Activated CD4-positive, CD25-positive, alpha-beta regulatory T cell treated with anti-CD3 and anti-CD28 coated beads, Interleukin-2, amount 50 U/mL, for 72 hours (primary cell): ENCODE data around the gene MAGOH.

Experiments used
- DNase-seq: peaks from one replicate; pipeline ENCODE4 v3.0.0; 2021

MAGOH gene

DNA sequence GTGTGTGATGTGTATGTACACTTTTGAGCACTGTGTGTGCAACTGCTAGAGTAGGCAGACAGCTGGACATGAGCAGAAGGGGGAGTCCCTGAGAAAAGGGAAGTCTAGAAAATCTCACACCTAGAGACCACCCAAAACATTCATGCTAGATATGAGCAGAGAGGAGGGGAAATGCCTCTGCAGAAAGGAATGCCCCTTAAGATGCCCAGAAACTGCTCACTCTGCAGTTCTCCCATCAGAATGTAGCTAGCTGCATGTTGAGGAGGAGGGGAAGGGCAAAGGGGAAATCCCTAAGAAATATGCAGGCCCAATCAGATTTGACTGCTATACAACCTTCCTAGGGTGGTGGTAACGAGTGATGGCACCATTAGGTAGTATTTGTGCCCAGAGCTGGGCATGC, 31.8 kb upstream of the MAGOH start:
- DNase-seq = no peak

DNA sequence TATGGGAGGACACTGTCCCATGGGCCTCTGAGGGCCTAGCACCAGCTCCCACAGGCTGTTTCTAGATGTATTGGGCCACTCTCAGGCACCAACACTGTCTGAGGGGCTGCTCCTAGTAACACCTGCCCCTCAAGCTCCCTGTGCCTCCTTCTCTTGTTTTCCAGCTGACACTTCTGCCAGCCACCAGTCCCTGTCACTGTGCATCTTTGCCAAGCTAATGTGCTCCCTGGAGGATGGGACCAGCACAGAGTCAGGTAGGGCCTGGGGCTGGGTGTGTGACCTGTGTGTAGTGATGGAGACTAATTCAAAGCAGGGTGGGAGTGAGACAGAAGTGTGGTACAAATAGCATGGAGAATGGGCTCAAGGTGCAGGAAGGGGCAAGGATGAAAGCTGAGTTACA, 29.4 kb upstream of the MAGOH start:
- no peak for DNase-seq

DNA sequence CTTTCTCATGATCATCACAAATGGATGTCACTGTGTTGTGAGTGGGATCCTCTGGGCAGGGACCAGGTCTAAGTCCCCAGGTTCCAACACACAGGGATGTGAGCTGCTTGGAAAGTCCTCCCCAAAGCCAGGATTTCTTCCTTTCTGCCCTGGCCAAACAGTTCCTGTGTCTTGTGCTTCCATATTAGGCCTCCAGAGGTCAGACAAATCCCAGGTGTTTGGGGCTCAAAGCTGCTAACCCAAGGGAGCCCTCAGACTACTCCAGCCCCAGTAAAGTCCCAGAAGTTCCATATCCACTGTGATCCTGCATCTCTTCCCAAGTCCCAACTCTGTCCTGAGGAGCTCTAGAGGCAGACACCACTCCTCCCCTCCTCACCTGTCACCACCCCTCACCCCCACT, 27.7 kb upstream of the MAGOH start:
- DNase-seq = no peak

DNA sequence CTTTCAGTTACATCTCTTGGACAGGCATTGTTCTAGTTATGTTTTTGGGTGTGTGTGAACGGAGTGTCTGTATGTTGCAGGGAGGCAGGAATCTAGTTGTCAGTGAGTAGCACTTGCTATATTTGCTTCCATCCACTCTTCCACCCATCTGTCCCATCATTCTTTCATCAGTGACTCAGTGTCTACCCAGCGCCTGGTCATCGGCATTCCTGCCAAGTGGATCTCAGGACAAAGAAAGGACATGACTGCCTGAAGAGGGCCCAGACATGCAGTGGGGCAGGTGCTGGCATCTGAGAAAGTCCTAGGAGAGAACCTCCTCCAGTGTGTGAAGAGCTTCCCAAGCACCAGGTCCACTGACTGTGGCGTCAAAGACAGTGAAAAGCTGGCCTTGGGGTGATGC, 27.3 kb upstream of the MAGOH start:
- no peak for DNase-seq

DNA sequence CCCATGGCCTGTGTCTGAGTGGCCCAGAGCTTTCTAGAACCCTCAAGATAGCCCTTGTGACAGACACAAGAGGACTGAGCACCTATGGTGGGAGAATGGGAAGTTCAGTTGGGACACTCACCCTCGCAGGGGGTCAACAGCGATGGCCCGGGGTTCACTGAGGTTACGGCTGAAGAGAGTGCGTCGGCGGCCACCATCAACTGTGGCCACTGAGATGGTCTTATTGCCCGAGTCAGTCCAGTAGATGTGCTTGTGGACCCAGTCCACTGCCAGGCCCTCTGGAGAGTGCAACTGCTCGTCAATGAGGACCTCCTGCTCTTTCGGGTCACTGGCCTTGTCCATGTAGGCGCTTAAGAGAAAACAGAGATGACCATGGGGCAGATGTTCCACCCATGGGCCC, 25.7 kb upstream of the MAGOH start:
- no peak for DNase-seq

DNA sequence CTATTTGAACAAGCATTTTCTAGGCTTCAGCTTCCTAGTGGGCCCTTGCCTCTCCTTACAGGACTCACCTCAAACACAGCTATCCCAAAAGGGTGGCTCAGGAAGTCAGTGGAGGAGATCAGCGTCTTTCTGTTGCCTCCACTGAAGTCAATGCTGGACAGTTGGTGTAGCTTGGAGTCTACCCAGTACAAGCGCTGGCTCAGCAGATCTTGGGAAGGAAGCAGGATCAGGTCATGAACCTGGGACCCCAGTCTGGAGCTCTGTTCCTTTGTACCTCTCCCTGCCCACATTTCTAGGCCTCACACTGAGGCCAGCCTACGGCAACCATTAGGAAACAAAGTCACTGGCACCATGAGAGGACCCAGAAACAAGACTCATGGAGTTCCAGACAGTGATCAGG, 23.7 kb upstream of the MAGOH start:
- no peak for DNase-seq

DNA sequence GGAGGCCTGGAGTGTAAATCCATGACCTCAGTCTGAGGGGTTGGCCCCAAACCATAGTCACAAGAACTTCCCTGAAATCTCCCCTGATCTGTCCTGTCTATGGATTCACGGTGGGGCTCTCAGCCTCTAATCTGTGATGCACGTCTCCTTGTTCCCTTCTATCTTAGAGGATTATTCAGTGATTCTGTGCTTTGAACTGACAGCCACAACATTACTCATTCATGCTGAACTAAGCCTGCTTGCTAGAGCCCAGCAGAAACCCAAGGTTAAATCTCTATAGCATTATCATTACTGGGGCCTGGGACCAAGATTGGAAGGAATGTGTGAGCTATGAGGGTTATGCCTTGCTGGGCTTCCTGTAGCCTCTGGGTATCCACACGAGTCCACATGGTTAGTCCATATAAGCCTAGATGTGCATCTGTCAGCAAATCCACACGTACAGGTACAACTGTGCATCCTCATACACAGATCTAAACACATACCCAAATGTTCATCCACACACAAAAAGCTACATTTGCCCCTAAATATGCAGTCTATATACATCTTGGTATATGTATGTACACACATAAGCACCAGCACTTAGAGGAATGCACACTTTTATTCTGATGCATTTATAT, 22.4 kb upstream of the MAGOH start:
- no peak for DNase-seq

DNA sequence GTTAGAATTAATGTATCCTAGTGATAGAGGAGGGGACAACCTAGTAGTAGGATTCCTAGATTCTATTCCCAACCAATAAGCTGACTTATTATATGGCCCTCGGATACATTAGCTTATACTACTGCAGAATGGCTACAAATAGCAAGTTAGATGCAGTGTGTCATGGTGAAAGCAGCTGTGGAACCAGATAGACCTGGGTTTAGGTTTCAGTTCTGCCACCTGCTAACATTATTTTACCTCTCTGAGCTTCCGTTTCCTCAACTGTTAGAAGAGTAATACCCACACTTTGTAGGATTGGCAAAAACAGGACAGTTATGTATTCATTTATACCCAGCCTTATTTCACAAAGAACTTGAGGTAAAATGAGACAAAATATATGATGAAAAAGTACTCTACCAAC, 21.6 kb upstream of the MAGOH start:
- DNase-seq = no peak

DNA sequence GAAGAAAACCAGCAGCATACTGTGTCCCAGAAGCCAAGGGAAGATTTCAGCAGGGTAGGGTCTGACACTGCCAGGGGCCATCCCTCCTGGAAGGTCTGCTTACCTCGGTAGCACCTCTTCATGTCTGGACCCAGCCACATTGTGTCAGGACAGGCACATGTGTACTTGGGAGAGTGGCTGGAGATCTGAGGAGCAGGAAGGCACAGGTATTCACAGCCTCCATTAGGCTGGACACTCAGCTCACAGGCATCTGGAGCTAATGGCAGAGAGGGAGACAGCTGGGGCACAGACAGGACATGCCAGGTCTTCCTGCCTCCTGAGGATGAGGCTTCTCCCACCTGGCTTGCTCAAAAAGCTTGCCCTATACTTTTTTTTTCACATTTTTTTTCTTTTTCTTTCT, 19.9 kb upstream of the MAGOH start:
- no peak for DNase-seq

DNA sequence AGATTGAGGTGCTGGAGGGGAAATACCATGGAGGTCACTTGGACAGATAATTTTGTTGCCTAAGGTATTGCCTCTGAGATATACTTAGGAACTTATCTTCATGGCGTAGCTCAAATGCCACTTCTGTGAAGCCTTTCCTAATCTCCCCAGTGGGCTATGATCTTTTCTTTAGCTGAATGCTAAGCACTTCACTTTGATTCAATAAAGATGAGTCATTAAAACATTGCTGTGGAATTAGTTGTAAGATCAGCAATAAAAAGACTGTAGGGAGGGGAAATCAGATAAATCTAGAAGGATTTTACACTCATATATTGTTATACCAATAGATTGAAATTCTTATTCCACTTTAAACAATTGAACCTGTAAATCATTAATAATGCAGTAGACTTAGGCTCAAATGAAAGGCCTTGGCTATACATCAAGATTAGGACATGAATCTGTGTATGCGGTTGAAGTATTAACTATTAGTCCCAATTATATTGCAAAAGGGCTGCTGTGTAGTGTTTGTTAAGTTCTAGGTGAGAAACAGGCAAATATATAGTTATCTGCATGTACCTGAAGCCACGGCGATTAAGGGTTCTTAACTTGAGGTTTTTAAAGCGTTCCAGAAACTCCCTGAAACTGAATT, 19.2 kb upstream of the MAGOH start:
- DNase-seq = no peak

DNA sequence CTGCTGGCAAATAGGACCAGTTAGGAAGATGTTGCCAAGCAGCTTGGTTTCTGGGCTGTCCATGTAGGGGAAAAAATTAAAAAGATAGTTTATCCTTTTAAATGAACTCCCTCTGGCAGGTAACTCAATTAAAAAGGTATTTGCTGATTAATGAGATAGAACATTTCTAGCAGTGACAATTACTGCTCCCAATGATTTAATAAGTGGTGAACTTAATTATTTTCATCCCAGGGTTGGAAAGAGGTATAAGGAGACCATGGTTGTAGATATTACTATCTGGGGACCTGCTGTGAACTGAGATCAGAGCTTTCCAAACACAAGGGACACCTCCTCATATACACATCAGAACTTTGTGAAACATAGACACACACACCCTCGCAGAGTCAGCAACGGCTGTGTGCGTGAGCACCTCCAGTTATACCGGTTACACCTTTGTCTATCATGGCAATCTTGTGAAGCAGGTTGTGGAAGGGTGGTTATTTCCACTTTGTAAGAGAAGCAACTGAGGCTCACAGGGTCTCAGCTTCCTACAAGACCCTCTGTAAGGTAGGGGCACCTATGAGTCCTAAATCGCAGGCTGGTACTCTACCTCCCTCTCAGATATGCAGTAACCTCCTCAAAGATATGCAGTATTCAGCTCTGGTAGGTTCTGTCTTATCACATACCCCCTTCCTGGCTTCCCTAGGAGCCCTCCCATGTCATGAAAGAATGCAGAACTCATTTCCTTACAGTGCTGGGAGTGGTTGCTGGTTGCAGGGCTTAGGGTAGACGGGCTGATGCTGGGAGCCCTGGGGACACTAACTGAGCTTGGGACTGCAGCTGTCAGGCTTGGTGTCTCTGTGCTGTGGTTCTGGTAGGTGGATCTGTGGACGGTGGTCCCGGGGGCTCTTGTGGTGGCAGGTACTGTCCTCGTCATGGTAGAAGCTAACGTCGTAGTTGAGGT, 18.5 kb upstream of the MAGOH start:
- DNase-seq = no peak

DNA sequence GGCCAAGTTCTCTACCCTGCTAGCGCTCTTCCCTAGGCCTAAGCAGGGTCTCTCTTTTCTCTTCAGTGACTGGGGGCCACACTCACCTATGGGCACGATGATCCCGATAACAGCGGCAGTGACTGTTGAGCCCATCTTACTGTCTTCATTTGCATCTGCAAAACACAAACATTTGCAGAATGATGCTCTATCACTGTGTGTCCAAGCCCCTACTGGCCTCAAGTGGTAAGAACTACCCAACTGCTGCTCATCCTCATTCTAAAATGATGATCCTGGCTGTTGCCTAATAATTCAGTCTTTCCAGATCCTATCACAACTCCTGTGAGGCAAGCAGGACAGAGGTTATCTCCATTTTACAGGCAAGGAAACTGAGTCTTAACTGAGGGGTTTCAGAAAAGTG, 16.7 kb upstream of the MAGOH start:
- no peak for DNase-seq

DNA sequence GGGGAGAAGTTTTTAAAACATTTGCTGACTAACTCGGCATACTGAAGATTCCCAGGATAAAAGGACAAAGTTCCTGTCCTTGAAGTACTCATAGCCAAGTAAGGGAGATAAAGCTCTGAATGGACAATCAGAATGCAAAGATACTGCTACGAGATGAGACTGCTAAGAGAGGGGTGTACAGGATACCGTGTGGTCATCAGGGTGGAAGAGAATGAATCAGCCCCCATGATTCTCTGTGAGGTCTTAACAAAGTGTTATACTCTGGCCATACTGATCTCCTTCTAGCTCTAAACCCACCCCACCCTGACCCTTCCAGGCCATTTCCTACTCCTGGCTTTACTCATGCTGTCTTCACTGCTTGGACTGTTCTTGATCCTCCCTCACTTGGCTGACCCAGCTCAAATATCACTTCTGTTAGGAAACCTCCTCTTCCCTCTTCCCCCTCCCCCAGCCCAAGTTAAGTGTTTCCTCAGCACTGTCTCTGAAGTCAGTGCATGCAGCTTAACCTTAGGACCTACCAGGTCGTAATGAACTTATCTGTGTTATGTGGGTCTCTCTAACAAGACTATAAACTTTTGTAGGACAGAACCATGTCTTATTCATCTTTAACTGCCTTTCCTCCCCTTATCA, 15.8 kb upstream of the MAGOH start:
- no peak for DNase-seq

DNA sequence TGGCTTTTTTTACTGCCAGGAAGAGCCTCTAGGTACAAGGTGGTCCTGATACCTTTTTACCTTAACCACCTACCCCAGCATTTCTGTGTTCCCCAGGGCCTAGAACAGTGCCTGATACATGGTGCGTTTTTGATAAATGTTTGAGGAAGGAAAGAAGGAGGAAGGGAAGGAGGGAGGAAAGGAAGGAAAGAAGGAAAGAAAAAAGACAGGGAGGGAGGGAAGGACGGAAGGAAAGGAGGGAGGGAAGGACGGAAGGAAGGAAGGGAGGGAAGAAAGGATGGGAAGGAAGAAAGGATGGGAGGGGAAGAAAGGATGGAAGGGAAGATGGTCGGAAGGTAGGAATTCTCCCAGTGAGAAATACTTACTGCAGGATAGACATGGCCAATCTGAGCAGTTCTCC, 12.0 kb upstream of the MAGOH start:
- DNase-seq = no peak

DNA sequence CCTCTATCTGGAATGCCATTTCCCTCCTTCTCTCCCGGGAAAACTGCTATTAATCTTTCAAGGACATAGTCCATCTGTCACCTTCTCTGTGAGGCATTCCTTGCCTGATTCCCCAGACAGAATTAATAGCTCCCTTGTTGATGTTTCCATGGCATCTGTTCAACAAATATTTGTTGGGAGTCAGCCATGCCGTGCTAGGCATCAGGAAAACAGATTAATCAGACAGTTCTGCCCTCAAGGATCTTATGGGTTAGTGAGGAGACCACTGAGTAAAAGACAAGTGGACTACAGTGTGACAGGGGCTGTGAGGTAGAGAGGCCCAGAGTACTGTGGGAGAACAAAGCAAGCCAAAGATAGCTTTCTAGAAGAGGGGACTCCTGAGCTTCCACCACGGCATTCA, 11.4 kb upstream of the MAGOH start:
- DNase-seq = no peak

DNA sequence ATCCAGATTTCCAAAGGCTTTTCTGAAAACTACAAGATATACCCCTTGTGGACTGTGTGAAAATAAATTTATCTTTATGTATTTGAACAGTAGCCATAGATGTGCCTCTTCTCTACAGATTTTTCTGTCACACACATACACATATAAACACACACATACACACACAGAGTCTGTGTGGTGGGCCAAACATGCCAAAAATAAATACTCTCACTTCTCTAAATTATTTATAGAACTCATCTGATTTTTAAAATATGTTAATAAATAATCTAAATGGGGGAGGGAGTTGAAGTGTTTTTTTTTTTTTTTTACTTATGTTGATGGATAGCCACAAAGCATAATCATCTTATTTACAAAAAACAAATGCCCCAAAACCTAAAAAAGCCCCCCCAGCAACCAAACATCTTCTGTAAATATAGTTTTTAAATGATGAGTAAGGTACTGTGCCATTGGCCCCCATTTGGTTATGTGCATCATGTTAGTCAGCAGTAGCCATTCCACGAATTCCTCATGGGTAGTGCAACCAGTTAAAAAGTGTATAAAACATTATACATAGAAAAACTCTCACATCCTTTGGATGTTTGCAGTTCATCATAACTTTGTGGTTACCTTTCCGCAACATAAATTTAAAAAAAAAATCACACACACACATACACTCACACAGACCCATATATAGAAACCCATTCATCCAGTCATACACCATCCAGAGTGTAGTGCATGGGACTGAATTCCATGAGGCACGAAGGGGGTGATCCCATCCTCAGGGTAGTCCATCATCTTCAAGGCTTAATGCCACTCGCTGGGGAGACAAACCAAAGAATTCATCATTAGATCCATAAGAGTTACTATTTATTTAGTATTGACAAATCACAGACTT, 8.2 kb upstream of the MAGOH start:
- no peak for DNase-seq

DNA sequence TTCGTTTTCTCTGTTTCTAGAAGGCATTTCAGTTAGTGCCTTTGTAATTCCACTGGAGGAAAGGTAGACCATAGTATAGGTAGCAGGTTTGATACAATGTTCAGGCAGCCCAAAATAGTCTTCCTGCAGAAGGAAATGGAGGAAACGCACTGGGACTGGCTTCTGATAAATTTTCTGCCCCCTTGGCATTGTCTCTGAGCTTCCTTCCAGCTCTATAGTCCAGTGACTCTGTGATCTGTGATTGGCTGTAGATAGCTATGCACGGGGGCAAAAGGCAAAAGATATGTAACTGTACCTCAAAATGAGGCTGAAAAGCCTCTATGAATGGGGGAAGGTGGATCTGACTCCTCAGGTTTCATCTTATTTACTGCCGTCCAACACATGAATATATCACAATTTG, 5.8 kb upstream of the MAGOH start:
- no peak for DNase-seq

DNA sequence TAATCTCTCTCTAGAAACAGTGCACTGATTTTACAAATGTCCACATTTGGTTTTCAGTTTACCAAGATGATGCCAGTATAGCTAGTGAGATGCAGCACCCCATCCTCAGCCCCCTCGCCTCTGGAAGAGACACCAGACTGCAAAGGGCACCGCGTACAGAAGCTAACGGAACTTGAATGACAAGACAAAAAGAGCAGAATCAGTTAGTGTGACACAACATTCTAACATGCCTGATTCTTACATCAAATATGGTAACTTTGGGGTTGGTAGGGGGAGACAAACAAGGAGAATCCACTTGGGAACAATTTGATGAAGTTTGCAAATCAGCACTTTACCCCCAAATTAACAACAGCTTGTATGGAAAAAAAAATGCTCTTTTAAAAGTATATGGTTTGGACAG, 4.1 kb upstream of the MAGOH start:
- DNase-seq = no peak

DNA sequence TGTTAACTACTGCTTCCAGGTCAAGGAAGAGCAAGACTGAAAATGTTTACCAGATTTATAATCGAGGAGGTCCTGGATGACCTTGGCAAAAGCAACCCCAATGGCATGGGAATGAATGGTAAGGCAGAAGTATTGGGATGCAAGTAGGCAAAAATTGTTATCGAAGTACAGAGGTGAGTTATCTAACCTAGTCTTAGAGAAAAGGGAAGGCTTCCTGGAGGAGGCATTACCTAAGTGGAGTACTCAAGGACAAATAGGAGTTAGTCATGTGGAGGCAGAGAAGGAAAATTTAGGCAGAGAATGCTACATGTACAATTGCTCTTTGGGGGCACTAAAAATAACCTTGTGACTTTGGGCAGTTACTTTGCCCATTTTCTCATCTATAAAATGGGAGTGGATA, 3.5 kb upstream of the MAGOH start:
- no peak for DNase-seq

DNA sequence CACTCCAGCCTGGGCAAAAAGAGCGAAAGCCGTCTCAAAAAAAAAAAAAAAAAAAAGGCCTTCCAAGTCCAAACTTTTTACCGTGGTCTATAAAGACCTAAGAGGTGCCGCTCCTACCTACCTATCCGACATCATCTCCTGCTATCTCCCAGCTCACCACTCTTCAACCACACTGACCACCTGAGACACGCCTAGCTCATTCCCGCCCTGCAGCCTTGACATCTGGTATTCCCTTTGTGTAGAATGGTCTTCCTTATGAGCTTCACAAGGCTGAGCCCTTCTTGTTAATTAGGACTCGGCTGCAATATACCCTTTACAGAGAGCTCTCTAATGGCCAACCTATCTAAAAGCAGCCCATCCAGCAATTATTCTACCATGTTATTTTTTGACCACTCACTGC, 680 bp downstream of the MAGOH start:
- DNase-seq = no peak

DNA sequence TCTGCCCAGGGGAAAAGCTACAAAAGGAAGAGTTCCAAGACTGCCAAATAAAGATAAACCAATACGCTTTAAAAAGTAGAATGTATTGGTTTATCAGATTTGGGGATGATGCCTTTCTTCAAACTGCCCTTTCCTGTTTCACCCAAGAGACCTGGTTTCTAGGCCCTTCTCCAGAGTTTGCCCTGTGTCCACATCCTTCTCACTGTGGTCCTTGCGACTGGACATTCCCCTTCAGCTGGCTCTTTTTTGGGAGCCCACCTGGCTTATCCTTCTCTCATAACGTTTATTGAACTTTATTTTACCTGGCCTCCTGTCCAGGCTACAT, 17.4 kb downstream of the MAGOH start:
- no peak for DNase-seq

DNA sequence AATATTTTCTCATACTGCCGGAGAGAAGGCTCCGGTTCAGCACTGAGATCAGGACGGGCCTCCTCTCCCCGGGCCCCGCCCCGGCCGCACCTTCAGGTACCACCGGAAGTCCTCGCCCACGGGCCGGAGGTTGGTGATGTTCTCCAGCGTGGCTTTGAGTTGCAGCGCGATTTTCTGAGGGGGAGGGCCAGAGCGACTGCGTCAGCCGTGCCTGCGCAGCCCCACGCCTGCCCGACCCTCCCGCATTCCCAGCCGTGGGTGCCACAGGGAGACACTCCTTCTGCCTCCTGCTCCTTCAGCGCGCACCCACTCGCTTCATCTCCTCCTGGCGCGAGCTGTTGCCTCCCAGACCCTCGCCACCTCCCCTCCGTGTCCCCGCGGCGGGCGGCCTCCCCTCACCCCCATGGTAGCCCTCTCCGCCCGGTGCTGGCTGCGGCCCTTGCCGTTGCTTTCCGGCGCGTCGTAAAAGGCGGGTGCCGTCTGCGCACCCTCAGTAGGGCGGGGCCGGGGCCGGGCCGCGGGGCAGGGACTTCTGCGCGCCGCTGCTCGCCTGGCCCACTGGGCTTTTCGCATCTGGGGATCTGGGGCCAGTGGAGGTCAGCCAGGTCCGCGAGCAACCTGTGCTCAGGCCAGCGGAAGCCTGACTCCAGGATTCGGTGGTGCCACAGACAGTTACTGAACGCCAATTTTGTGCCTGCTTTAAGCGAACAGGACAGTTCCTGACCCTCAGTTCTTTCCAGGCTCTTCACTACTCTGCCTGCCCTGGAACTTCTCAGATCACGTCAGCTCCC, 18.0 kb downstream of the MAGOH start, which contains the start of gene CZIB:
CZIB (minus strand) TSS at position 464 of the 791 bp plus-strand sequence; CDS start at position 405, 59 bp downstream.
- peak; percentile 98 for DNase-seq
